Measurements from ENCODE around the gene RFX8. TPM values are rescaled to one million over a fixed set of nuclear protein-coding genes. Genes with fewer than 3 reads are reported as not detected.

RFX8 gene
- total and polyA plus RNA-seq, 4 experiments from 2014 or later = 1.2 to 1.3 TPM; not detected in 2

DNA sequence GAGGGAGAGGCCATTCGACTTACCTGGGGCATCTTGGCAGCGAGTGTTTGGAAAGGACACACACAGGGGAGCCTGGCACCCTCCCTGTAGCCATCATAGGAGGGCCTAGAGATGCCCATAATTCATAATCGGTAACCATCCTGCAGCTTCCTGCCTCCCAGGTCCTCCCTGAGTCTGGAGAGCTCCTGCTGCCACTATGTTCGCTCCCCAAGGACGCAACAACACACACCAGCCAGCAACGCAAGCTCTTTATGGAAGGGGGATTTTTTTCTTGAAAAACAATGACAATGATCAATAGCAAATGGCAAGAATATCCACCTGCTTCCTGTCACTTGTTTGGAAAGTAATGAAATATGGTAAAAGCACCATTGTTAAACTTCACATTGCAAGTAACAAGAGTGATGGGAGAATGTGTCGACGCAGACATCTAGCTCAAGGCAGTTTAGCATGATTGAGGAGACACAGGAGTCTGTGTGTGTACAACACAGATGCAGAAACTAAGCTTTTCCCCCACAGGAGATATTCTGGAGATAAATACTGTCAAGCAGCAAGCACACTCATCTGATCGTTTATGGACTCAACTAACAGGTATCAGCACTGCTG lies 62.7 kb downstream of the RFX8 start:
- CTCF ChIA-PET (ENCODE audit: partially characterized antibody) = interaction anchor here (0.5 to 1.6 kb wide), 3 partner anchors 50 to 570 kb away, joined by 3 to 5 read pairs (median 4); no protein-coding TSS in a partner anchor
- POLR2A ChIA-PET (ENCODE audit: partially characterized antibody) = no interaction called here
- Mint-ChIP-seq H3K9me3 (peaks cover 0 to 7% (median 0%) of the 10 kb centered on the region in 8 donors), H3K4me3 (no peak overlapping the region), H3K36me3 (no peaks in the 10 kb centered on the region), H3K4me1 (no peaks in the 10 kb centered on the region), H3K27me3 (no peaks in the 10 kb centered on the region), H3K27ac (no peak overlapping the region)
- no peak overlapping the region for H3K4me3 ChIP-seq (ENCODE audit: low read length in 2 of 2)
- intact Hi-C loops (cut with micrococcal nuclease) = no loop called here
- H3K4me1 ChIP-seq (ENCODE audit: insufficient read depth, low read length) = no peaks in the 10 kb centered on the region
- DNase-seq = no peak
- H3K27ac ChIP-seq (ENCODE audit: low read depth, low read length) = no peak overlapping the region
- H3K27me3 ChIP-seq (ENCODE audit: insufficient read depth, low read length) = no peaks in the 10 kb centered on the region
- H3K9me3 ChIP-seq (ENCODE audit: control insufficient read depth in 1 of 2, low read length in 2 of 2) = no peaks in the 10 kb centered on the region
- no peaks in the 10 kb centered on the region for H3K36me3 ChIP-seq (ENCODE audit: insufficient read depth, low read length)

DNA sequence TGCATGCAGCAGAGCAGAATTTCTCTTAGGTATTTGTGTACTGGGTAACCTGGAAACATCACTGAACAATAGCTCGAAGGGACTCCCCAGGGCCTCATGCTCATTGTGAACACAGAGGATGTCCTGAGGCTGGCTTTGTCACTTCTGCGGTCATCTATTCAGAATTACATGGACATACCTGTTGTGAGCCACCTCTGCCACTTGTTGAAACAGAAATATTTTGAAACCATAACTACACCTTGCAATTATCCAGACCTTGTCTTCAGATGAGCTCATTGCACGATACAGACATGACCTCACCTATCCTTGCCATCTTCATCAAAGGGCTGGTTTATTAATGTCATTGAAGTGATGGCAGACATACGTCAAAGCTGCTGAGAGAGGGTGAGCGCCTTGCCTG lies 64.2 kb downstream of the RFX8 start:
- Histone ChIP-seq H3K27me3 (ENCODE audit: insufficient read depth, low read length) (no peaks in the 10 kb centered on the region), H3K36me3 (ENCODE audit: insufficient read depth, low read length) (no peaks in the 10 kb centered on the region), H3K9me3 (ENCODE audit: control insufficient read depth in 1 of 2, low read length in 2 of 2) (no peaks in the 10 kb centered on the region), H3K27ac (ENCODE audit: low read depth, low read length) (no peak overlapping the region), H3K4me3 (ENCODE audit: low read length in 2 of 2) (no peak overlapping the region), H3K4me1 (ENCODE audit: insufficient read depth, low read length) (no peaks in the 10 kb centered on the region)
- no peak for DNase-seq
- H3K4me1 Mint-ChIP-seq = no peaks in the 10 kb centered on the region
- no peaks in the 10 kb centered on the region for H3K27me3 Mint-ChIP-seq
- H3K4me3 Mint-ChIP-seq = no peak overlapping the region
- ChIA-PET CTCF (ENCODE audit: partially characterized antibody) (no interaction called here), POLR2A (ENCODE audit: partially characterized antibody) (no interaction called here)
- no peaks in the 10 kb centered on the region for H3K36me3 Mint-ChIP-seq
- intact Hi-C loops (cut with micrococcal nuclease) = no loop called here
- H3K27ac Mint-ChIP-seq = no peak overlapping the region
- H3K9me3 Mint-ChIP-seq = peaks cover 0 to 7% (median 0%) of the 10 kb centered on the region in 8 donors

DNA sequence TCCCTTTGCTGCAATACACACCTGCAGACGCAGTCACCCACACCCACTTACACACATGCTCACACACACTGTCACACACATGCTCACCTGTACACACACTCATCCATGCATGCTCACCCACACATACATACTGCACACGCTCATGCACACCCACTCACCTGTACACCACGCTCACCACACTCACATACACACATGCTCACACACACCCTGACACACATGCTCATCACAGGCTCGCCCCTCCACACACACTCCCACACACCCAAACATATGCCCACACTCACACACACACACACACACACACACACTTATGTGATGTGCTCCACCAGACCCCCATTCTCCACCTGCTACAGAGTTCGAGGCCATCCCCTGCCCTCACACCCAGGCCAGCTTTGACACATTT lies 64.8 kb downstream of the RFX8 start:
- Mint-ChIP-seq H3K36me3 (no peaks in the 10 kb centered on the region), H3K4me3 (no peak overlapping the region), H3K27ac (no peak overlapping the region), H3K9me3 (peaks cover 0 to 6% (median 0%) of the 10 kb centered on the region in 8 donors), H3K27me3 (no peaks in the 10 kb centered on the region), H3K4me1 (peaks cover 0 to 1% (median 0%) of the 10 kb centered on the region in 4 donors)
- Histone ChIP-seq H3K4me1 (ENCODE audit: insufficient read depth, low read length) (no peaks in the 10 kb centered on the region), H3K9me3 (ENCODE audit: control insufficient read depth in 1 of 2, low read length in 2 of 2) (no peaks in the 10 kb centered on the region), H3K4me3 (ENCODE audit: low read length in 2 of 2) (no peak overlapping the region), H3K27me3 (ENCODE audit: insufficient read depth, low read length) (no peaks in the 10 kb centered on the region), H3K36me3 (ENCODE audit: insufficient read depth, low read length) (no peaks in the 10 kb centered on the region), H3K27ac (ENCODE audit: low read depth, low read length) (no peak overlapping the region)
- intact Hi-C loops (cut with micrococcal nuclease) = no loop called here
- ChIA-PET CTCF (ENCODE audit: partially characterized antibody) (interaction anchor here (3.8 kb wide), 1 partner anchor 8 kb away, joined by 34 read pairs; no protein-coding TSS in a partner anchor), POLR2A (ENCODE audit: partially characterized antibody) (no interaction called here)
- no peak for DNase-seq

DNA sequence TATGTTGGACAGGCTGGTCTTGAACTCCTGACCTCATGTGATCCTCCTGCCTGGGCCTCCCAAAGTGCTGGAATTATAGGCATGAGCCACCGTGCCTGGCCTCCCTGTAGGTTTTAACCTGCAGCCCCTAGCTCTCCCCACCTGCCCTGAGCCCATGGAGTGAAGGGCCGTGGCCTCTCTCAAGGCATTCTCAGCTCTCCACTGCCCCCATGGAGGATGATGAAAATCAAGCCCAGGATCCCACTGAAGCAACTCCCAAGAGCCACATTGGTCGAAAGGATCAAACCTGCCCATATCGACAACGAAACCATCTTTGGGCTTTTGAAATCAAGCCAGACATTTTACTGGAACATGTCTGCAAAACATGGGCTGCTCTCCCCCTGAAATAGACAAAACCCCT lies 65.2 kb downstream of the RFX8 start:
- H3K9me3 Mint-ChIP-seq = peaks cover 0 to 2% (median 0%) of the 10 kb centered on the region in 8 donors
- Histone ChIP-seq H3K4me1 (ENCODE audit: insufficient read depth, low read length) (no peaks in the 10 kb centered on the region), H3K27ac (ENCODE audit: low read depth, low read length) (no peak overlapping the region), H3K4me3 (ENCODE audit: low read length in 2 of 2) (no peak overlapping the region), H3K36me3 (ENCODE audit: insufficient read depth, low read length) (no peaks in the 10 kb centered on the region), H3K9me3 (ENCODE audit: control insufficient read depth in 1 of 2, low read length in 2 of 2) (no peaks in the 10 kb centered on the region), H3K27me3 (ENCODE audit: insufficient read depth, low read length) (no peaks in the 10 kb centered on the region)
- no peaks in the 10 kb centered on the region for H3K36me3 Mint-ChIP-seq
- ChIA-PET POLR2A (ENCODE audit: partially characterized antibody) (no interaction called here), CTCF (ENCODE audit: partially characterized antibody) (interaction anchor here (1.4 to 3.8 kb wide), 2 partner anchors 9 to 21 kb away, joined by 3 to 34 read pairs; no protein-coding TSS in a partner anchor)
- no peak overlapping the region for H3K27ac Mint-ChIP-seq
- intact Hi-C loops (cut with micrococcal nuclease) = no loop called here
- H3K4me1 Mint-ChIP-seq = peaks cover 0 to 1% (median 0%) of the 10 kb centered on the region in 4 donors
- no peak for DNase-seq
- no peak overlapping the region for H3K4me3 Mint-ChIP-seq
- H3K27me3 Mint-ChIP-seq = no peaks in the 10 kb centered on the region

DNA sequence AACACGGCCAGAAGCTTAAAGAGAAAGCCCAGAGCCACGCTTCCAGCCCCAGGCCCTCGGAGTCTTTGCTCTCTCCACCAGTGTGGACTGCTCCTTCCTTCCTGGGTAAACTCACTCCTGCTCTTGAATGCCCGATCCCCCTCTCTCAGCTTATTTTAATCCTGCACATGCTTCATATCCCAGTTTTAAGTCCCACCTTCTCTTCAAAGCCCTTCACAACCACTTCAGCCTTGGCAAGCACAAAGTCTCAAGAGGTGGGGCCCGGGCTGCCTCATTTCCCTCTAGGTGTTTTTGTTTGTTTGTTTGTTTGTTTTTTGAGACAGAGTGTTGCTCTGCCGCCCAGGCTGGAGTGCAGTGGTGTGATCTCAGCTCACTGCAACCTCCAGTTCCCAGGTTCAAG lies 66.0 kb downstream of the RFX8 start:
- Mint-ChIP-seq H3K27me3 (no peaks in the 10 kb centered on the region), H3K27ac (no peak overlapping the region), H3K9me3 (no peaks in the 10 kb centered on the region), H3K36me3 (no peaks in the 10 kb centered on the region), H3K4me1 (peaks cover 0 to 1% (median 0%) of the 10 kb centered on the region in 4 donors), H3K4me3 (no peak overlapping the region)
- Histone ChIP-seq H3K4me1 (ENCODE audit: insufficient read depth, low read length) (no peaks in the 10 kb centered on the region), H3K36me3 (ENCODE audit: insufficient read depth, low read length) (no peaks in the 10 kb centered on the region), H3K27me3 (ENCODE audit: insufficient read depth, low read length) (no peaks in the 10 kb centered on the region), H3K27ac (ENCODE audit: low read depth, low read length) (no peak overlapping the region), H3K9me3 (ENCODE audit: control insufficient read depth in 1 of 2, low read length in 2 of 2) (no peaks in the 10 kb centered on the region), H3K4me3 (ENCODE audit: low read length in 2 of 2) (no peak overlapping the region)
- no peak for DNase-seq
- CTCF ChIA-PET (ENCODE audit: partially characterized antibody) = interaction anchor here (0.9 to 3.8 kb wide), 4 partner anchors 10 to 416 kb away, joined by 3 to 34 read pairs (median 3); no protein-coding TSS in a partner anchor
- intact Hi-C loops (cut with micrococcal nuclease) = no loop called here
- POLR2A ChIA-PET (ENCODE audit: partially characterized antibody) = no interaction called here

DNA sequence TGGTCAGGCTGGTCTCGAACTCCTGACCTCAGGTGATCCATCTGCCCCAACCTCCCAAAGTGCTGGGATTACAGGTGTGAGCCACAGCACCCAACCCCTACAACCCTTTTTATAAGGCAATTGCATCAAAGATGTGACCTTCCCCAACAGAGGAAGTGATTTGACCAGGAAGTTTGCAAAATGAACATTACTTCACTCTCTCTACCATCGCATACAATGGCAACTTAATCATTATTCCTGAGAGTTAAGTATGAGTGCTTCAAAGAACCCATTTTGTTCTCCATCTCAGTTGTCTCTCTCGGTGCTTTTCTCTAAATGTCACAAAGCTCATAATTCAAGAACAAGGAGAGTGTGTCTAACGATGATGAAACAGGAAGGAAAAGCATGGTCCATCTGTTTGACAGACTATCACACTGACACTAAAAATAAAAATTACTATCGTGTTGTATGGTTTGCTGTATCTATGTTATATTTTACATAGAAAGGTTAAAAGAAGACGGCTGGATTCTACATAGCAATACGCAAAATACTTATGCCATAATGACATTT lies 69.5 kb downstream of the RFX8 start:
- POLR2A ChIA-PET (ENCODE audit: partially characterized antibody) = no interaction called here
- DNase-seq = no peak
- no peaks in the 10 kb centered on the region for H3K9me3 Mint-ChIP-seq
- Histone ChIP-seq H3K27me3 (ENCODE audit: insufficient read depth, low read length) (no peaks in the 10 kb centered on the region), H3K9me3 (ENCODE audit: control insufficient read depth in 1 of 2, low read length in 2 of 2) (no peaks in the 10 kb centered on the region), H3K27ac (ENCODE audit: low read depth, low read length) (no peak overlapping the region), H3K36me3 (ENCODE audit: insufficient read depth, low read length) (no peaks in the 10 kb centered on the region), H3K4me1 (ENCODE audit: insufficient read depth, low read length) (no peaks in the 10 kb centered on the region), H3K4me3 (ENCODE audit: low read length in 2 of 2) (no peak overlapping the region)
- H3K4me1 Mint-ChIP-seq = peaks cover 0 to 1% (median 0%) of the 10 kb centered on the region in 4 donors
- CTCF ChIA-PET (ENCODE audit: partially characterized antibody) = interaction anchor here (1.2 to 1.4 kb wide), 2 partner anchors 63 to 426 kb away, joined by 3 to 5 read pairs; no protein-coding TSS in a partner anchor
- no peaks in the 10 kb centered on the region for H3K36me3 Mint-ChIP-seq
- no peak overlapping the region for H3K4me3 Mint-ChIP-seq
- H3K27me3 Mint-ChIP-seq = peaks cover 0 to 2% of the 10 kb centered on the region in 2 donors
- intact Hi-C loops (cut with micrococcal nuclease) = no loop called here
- no peak overlapping the region for H3K27ac Mint-ChIP-seq

DNA sequence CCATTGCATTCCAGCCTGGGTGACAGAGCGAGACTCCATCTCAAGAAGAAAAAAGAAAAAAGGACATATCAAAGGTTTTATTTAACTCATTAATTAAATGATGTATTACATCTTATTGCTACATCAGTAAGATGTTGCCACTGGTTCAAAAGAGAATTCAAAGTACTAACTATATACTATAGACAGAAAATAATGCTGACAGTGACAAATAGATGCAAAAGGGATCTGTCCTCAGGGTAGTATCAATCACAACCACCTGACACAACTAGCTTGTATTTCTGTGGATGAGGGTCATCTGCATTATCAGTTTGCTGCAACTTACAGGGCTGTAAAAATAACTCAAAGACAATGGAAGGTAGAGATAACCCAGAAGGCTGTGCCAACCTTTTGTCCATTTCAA lies 71.2 kb downstream of the RFX8 start:
- no peak for DNase-seq
- POLR2A ChIA-PET (ENCODE audit: partially characterized antibody) = no interaction called here
- H3K4me1 ChIP-seq (ENCODE audit: insufficient read depth, low read length) = no peaks in the 10 kb centered on the region
- no peak overlapping the region for H3K4me3 Mint-ChIP-seq
- intact Hi-C loops (cut with micrococcal nuclease) = no loop called here
- no peaks in the 10 kb centered on the region for H3K36me3 Mint-ChIP-seq
- CTCF ChIA-PET (ENCODE audit: partially characterized antibody) = no interaction called here
- no peak overlapping the region for H3K27ac Mint-ChIP-seq
- H3K27ac ChIP-seq (ENCODE audit: low read depth, low read length) = no peak overlapping the region
- peaks cover 0 to 1% (median 0%) of the 10 kb centered on the region in 4 donors for H3K4me1 Mint-ChIP-seq
- no peaks in the 10 kb centered on the region for H3K36me3 ChIP-seq (ENCODE audit: insufficient read depth, low read length)
- H3K9me3 Mint-ChIP-seq = no peaks in the 10 kb centered on the region
- no peak overlapping the region for H3K4me3 ChIP-seq (ENCODE audit: low read length in 2 of 2)
- H3K9me3 ChIP-seq (ENCODE audit: control insufficient read depth in 1 of 2, low read length in 2 of 2) = no peaks in the 10 kb centered on the region
- H3K27me3 Mint-ChIP-seq = peaks cover 3 to 9% of the 10 kb centered on the region in 2 donors
- H3K27me3 ChIP-seq (ENCODE audit: insufficient read depth, low read length) = no peaks in the 10 kb centered on the region

All from CD4-positive, alpha-beta memory T cell (primary cell).